Measurements from ENCODE around the gene CASP12. TPM values are rescaled to one million over a fixed set of nuclear protein-coding genes. Genes with fewer than 3 reads are reported as not detected.
A peak's percentile ranks its signal among the peaks of the same experiment; 100 is the strongest.

Gene CASP12
- total and polyA plus RNA-seq, 8 donors = 0.16 to 0.66 (median 0.23) TPM; not detected in 3

DNA sequence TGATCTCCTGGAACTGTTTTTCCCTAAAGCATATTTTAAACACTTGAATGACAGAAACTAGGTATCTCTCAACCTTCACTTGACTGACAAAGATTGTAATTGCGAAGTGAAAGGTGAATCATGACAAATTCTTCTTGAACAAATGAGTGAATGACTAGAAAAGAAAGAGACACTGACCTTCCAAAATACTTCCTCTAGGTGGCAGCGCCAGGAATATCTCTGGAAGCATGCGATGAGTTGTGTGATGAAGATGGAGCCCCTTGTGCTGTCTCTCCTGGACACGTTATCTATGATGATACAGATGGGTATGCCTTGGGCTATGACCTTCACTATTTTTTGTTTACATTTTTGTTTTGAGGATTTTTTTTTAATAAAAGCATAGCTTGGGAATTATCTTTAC, 7.0 kb upstream of the CASP12 start:
- ATAC-seq = no peak
- Histone ChIP-seq H3K27ac (no peak overlapping the region), H3K4me1 (no peaks in the 10 kb centered on the region), H3K4me3 (no peak overlapping the region), H3K9me3 (no peaks in the 10 kb centered on the region), H3K27me3 (no peaks in the 10 kb centered on the region), H3K36me3 (no peaks in the 10 kb centered on the region)
- no peak for DNase-seq
- WGBS, 2 donors = 78 to 85% methylated on average over 4 of the region's 4 CpGs
- no peak for FAIRE-seq
- intact Hi-C loops (cut with DNase I) = no loop called here
- TF ChIP-seq, protein P1, sequence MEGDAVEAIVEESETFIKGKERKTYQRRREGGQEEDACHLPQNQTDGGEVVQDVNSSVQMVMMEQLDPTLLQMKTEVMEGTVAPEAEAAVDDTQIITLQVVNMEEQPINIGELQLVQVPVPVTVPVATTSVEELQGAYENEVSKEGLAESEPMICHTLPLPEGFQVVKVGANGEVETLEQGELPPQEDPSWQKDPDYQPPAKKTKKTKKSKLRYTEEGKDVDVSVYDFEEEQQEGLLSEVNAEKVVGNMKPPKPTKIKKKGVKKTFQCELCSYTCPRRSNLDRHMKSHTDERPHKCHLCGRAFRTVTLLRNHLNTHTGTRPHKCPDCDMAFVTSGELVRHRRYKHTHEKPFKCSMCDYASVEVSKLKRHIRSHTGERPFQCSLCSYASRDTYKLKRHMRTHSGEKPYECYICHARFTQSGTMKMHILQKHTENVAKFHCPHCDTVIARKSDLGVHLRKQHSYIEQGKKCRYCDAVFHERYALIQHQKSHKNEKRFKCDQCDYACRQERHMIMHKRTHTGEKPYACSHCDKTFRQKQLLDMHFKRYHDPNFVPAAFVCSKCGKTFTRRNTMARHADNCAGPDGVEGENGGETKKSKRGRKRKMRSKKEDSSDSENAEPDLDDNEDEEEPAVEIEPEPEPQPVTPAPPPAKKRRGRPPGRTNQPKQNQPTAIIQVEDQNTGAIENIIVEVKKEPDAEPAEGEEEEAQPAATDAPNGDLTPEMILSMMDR (IDR thresholded peaks at IDR 0.05) = no peak

DNA sequence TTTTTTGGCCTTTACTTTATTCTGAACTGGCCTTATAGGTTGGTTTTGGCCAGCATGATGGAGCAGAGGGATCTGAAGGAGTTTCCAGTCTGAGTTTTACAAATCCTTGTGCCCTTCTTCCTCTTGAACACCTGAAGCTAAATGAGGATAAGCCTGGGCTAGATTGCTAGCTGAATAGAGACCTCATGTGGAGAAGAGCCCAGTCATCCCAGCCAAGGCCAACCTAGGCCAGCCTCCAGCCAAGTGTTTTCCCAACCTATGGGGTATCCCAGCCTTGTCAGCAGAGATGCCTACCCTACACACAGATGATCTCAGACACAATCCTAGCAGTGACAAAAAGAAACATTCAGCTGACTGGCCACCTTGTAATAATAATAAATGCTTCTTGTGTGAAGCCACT, 966 bp upstream of the CASP12 start:
- Histone ChIP-seq H3K36me3 (no peaks in the 10 kb centered on the region), H3K4me3 (no peak overlapping the region), H3K27ac (no peak overlapping the region), H3K9me3 (no peaks in the 10 kb centered on the region), H3K4me1 (peaks cover 0 to 3% (median 0%) of the 10 kb centered on the region in 3 donors), H3K27me3 (no peaks in the 10 kb centered on the region)
- FAIRE-seq (no peak), DNase-seq (no peak), ATAC-seq (no peak)
- intact Hi-C loops (cut with DNase I) = no loop called here
- TF ChIP-seq, protein P1 (IDR thresholded peaks at IDR 0.05) = no peak

DNA sequence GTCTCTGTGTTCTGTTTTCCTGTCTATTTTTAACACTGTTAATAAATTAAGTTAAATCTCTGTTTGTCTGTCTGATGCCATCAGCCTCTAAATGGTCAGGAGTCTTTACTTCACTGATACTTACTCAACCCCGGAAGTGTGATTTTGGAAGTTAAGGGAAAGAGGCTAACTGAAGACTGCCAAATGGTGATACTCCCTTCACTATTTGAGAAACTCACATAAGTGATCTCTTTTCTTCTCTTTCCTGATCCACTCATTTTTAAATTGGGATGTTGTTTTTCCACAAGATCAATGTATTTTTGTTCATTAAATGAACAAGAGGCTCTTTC, 389 bp upstream of the CASP12 start:
- Histone ChIP-seq H3K36me3 (no peaks in the 10 kb centered on the region), H3K9me3 (no peaks in the 10 kb centered on the region), H3K27ac (peak overlapping the region in 1 of 4 donors; percentile 37), H3K27me3 (no peaks in the 10 kb centered on the region), H3K4me1 (peaks cover 0 to 3% (median 0%) of the 10 kb centered on the region in 3 donors), H3K4me3 (peak overlapping the region in 1 of 4 donors; percentile 21)
- FAIRE-seq (no peak), DNase-seq (no peak), ATAC-seq (peak in 3 of 4 donors; percentile 22 to 53 (median 42))
- intact Hi-C loops (cut with DNase I) = no loop called here
- WGBS, 2 donors = 60 to 76% methylated on average over 1 of the region's 1 CpG
- TF ChIP-seq, protein P1 (IDR thresholded peaks at IDR 0.05) = no peak

DNA sequence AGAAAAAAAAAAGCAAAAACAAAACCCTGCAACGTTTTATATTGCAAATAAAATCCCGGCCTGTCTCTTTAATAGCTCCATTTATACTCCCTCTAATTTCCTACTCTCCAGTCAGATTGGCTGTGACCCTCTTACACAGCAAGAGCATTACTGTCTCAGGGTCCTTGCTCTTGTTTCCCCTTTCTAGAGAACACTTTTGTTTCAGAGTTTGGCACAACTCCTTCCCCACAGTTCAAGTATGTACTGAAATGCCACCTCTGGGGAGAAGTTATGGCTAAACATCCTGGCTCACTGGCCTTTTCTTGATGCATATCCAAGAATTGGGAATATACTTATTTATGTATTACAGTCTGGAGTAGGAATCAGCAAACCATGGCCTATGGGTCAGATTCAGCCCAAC, 2.6 kb downstream of the CASP12 start:
- no peaks in the 10 kb centered on the region for H3K36me3 ChIP-seq
- peaks cover 0 to 3% (median 0%) of the 10 kb centered on the region in 3 donors for H3K4me1 ChIP-seq
- intact Hi-C loops (cut with DNase I) = no loop called here
- no peaks in the 10 kb centered on the region for H3K27me3 ChIP-seq
- FAIRE-seq (no peak), ATAC-seq (no peak), DNase-seq (no peak)
- H3K9me3 ChIP-seq = no peaks in the 10 kb centered on the region
- TF ChIP-seq, protein P1 (IDR thresholded peaks at IDR 0.05) = no peak
- WGBS, 2 donors = 42 to 51% methylated on average over 2 of the region's 2 CpGs
- H3K4me3 ChIP-seq = no peak overlapping the region
- no peak overlapping the region for H3K27ac ChIP-seq

DNA sequence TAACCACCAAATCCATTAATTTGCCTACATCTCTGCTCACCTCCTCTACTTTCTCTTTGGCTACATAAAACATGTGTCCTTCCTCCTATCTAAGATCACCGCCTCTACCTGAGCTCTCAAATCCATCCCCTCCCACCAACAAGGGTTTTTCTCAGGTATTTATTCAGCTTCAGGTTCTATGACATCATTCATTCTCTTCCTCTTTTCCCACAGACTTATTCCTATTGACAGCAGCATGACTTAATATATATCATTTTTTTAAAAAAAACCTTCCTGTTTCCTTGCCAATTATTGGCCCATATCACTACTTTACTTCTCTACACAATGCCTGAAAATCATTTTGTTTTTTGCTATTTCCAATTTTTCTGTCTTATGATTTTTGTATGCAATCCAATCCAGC, 4.4 kb downstream of the CASP12 start:
- intact Hi-C loops (cut with DNase I) = no loop called here
- H3K4me1 ChIP-seq = peaks cover 0 to 2% (median 0%) of the 10 kb centered on the region in 3 donors
- ATAC-seq (no peak), FAIRE-seq (no peak), DNase-seq (no peak)
- 85 to 97% methylated on average over 1 of the region's 1 CpG for WGBS, 2 donors
- H3K27ac ChIP-seq = no peak overlapping the region
- no peaks in the 10 kb centered on the region for H3K36me3 ChIP-seq
- H3K9me3 ChIP-seq = no peaks in the 10 kb centered on the region
- H3K4me3 ChIP-seq = no peak overlapping the region
- TF ChIP-seq, protein P1 (IDR thresholded peaks at IDR 0.05) = no peak
- no peaks in the 10 kb centered on the region for H3K27me3 ChIP-seq
